CD14-positive monocyte (primary cell): Measurements from ENCODE around the gene LUZP4. TPM values are rescaled to one million over a fixed set of nuclear protein-coding genes. Genes with fewer than 3 reads are reported as not detected.

Source experiments
- DNase-seq, 3 donors: peaks; one replicate each; pipeline ENCODE4 v3.0.0-alpha.2; 2011 to 2022
- H2AFZ ChIP-seq: 2 replicates; pipeline ENCODE4 v1.6.0; 2012; ENCODE audit warnings: mild to moderate bottlenecking, low read depth, low read length, inconsistent platforms; ENCODE audit not compliant: insufficient read depth, poor library complexity, severe bottlenecking
- H3K27ac ChIP-seq, 2 donors: 1 replicate in 1 of 2; 2 replicates in 1 of 2; pipeline ENCODE4 v1.5.1; 2012 to 2013; ENCODE audit warnings: low read length in 2 of 2, control low read depth in 1 of 2, inconsistent platforms in 1 of 2, low read depth in 1 of 2, mild to moderate bottlenecking in 1 of 2
- H3K27me3 ChIP-seq, 2 donors: one replicate each; pipeline versions ENCODE4 v1.6.0 to v1.6.1; 2011 to 2013; ENCODE audit warnings: low read length in 2 of 2; ENCODE audit not compliant: control insufficient read depth in 2 of 2, insufficient read depth in 2 of 2
- H3K36me3 ChIP-seq, 2 donors: replicated peaks in 1 of 2; 1 replicate in 1 of 2; 2 replicates in 1 of 2; pipeline versions ENCODE4 v1.5.1 to v1.6.1; 2012 to 2013; ENCODE audit warnings: low read length in 2 of 2, control low read depth in 1 of 2, inconsistent platforms in 1 of 2, mild to moderate bottlenecking in 1 of 2; ENCODE audit not compliant: insufficient read depth in 2 of 2, control insufficient read depth in 1 of 2
- H3K4me1 ChIP-seq, 2 donors: 1 replicate in 1 of 2; 2 replicates in 1 of 2; pipeline versions ENCODE4 v1.5.1 to v1.6.1; 2012 to 2013; ENCODE audit warnings: low read length in 2 of 2, control low read depth in 1 of 2, inconsistent platforms in 1 of 2, mild to moderate bottlenecking in 1 of 2, moderate library complexity in 1 of 2; ENCODE audit not compliant: insufficient read depth in 2 of 2, control insufficient read depth in 1 of 2
- H3K4me2 ChIP-seq: replicated peaks from 2 replicates; pipeline ENCODE3; 2012; ENCODE audit warnings: low read length, moderate library complexity, mild to moderate bottlenecking; ENCODE audit not compliant: poor library complexity, severe bottlenecking; ENCODE audit errors: extremely low read depth
- H3K4me3 ChIP-seq, 3 experiments: fragments of 200-600 bp in 1 of 3; sonication (generic) in 1 of 3; replicated peaks in 1 of 3; 1 replicate in 2 of 3; 2 replicates in 1 of 3; pipeline ENCODE4 v1.5.1; 2011 to 2013; ENCODE audit warnings: low read length in 3 of 3, mild to moderate bottlenecking in 3 of 3, control low read depth in 2 of 3, low read depth in 2 of 3, inconsistent platforms in 1 of 3, moderate library complexity in 1 of 3
- H3K79me2 ChIP-seq: 2 replicates; pipeline ENCODE4 v1.6.0; 2012; ENCODE audit warnings: mild to moderate bottlenecking, control low read depth, inconsistent platforms, low read length, moderate library complexity; ENCODE audit not compliant: insufficient read depth
- H3K9ac ChIP-seq: 2 replicates; pipeline ENCODE4 v1.6.0; 2017; ENCODE audit warnings: low read length, mild to moderate bottlenecking; ENCODE audit not compliant: insufficient read depth, poor library complexity, severe bottlenecking
- H3K9me3 ChIP-seq, 2 donors: replicated peaks in 1 of 2; 1 replicate in 1 of 2; 2 replicates in 1 of 2; pipeline versions ENCODE4 v1.5.1 to v1.6.1; 2012 to 2013; ENCODE audit warnings: low read length in 2 of 2, control low read depth in 1 of 2; ENCODE audit not compliant: control insufficient read depth in 1 of 2, insufficient read depth in 1 of 2
- H4K20me1 ChIP-seq: 2 replicates; pipeline ENCODE4 v1.6.0; 2012; ENCODE audit warnings: mild to moderate bottlenecking, low read length, control low read depth, moderate library complexity; ENCODE audit not compliant: insufficient read depth
- H3K27ac Mint-ChIP-seq, 7 donors: one replicate each; pipeline ENCODE4 v1.8.0; 2020; ENCODE audit warnings: mild to moderate bottlenecking in 7 of 7, mixed read lengths in 7 of 7, moderate library complexity in 6 of 7, inconsistent platforms in 2 of 7
- H3K27me3 Mint-ChIP-seq, 3 donors: one replicate each; pipeline ENCODE4 v1.8.0; 2021 to 2022; ENCODE audit warnings: low read depth in 3 of 3, mild to moderate bottlenecking in 3 of 3, mixed read lengths in 3 of 3, moderate library complexity in 3 of 3, inconsistent platforms in 1 of 3
- H3K36me3 Mint-ChIP-seq, 2 donors: one replicate each; pipeline ENCODE4 v1.8.0; 2020; ENCODE audit warnings: mixed read lengths in 2 of 2, inconsistent platforms in 1 of 2, mild to moderate bottlenecking in 1 of 2
- H3K4me1 Mint-ChIP-seq: one replicate; pipeline ENCODE4 v1.8.0; 2020; ENCODE audit warnings: mild to moderate bottlenecking, mixed read lengths
- H3K4me3 Mint-ChIP-seq, 2 donors: one replicate each; pipeline ENCODE4 v1.8.0; 2020; ENCODE audit warnings: mild to moderate bottlenecking in 2 of 2, mixed read lengths in 2 of 2, moderate library complexity in 1 of 2
- H3K9me3 Mint-ChIP-seq, 7 donors: one replicate each; pipeline ENCODE4 v1.8.0; 2020 to 2022; ENCODE audit warnings: mixed read lengths in 7 of 7, mild to moderate bottlenecking in 6 of 7, moderate library complexity in 6 of 7, inconsistent platforms in 2 of 7
- WGBS: methylation state at CpG from one replicate; pipeline ENCODE4 v1.1.5; 2013; ENCODE audit warnings: missing lambda C conversion rate; ENCODE audit not compliant: insufficient coverage; 5-methylcytosine and 5-hydroxymethylcytosine counted together
- intact Hi-C, 2 donors: fragments of 100-400 bp; cut with micrococcal nuclease; formaldehyde crosslinking; loops; one replicate each; pipeline versions ENCODE4 v1.15.0 to v1.15.1; 2023
- polyA plus RNA-seq, 3 donors: library from polyadenylated mRNA; depleted of rRNA in 1 of 3; unstranded in 2 of 3; stranded (reverse) in 1 of 3; fragments of 300-500 nt in 2 of 3; fragments of >200 nt in 1 of 3; fragmentation: Illumina TruSeq in 2 of 3; gene quantifications; 1 replicate in 2 of 3; 2 replicates in 1 of 3; pipeline ENCODE4 v1.2.3, GENCODE V29; 2012 to 2021
- TF ChIP-seq, protein P1 (sequence below): fragments of 200-600 bp; IDR thresholded peaks from one replicate; pipeline ENCODE4 v1.8.0; 2022; ENCODE audit warnings: antibody characterized with exemption, mild to moderate bottlenecking

The LUZP4 gene
- polyA plus RNA-seq, 3 donors: not detected

DNA sequence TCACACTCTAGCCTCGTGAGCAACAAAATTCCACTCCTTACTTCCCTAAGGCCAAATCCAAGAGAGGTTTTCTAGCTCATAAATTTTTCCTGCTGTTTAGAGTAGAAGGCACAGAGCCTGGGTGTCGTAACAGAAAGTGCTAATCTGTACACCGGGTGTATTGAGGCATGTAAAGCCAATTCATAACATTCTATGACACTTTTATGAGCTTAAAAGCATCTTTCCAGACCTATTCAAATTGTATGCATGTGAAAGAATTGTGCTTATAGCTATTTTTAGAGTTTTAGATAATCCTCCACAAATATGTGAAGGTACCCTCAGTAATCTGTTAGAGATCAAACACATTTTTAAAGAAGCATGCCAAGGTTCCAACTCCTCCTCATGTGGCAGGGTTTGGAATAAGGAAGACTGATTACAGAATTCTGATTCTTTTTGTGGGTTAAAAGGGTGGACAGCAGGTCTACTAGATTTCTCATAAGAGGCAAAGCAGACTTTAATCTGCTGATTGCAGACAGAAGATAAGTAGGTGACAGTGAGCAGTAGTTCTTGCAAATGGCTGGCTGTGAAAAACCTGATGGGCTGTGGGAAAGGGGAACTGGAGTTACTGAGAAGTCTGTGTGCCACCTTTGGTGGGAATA is 30.2 kb upstream of the LUZP4 start:
- Mint-ChIP-seq H3K4me3 (peak overlapping the region in 1 of 2 donors; percentile 57), H3K27ac (no peak overlapping the region), H3K4me1 (no peaks in the 10 kb centered on the region), H3K9me3 (peaks cover 0 to 1% (median 0%) of the 10 kb centered on the region in 7 donors), H3K36me3 (no peaks in the 10 kb centered on the region), H3K27me3 (peaks cover 0 to 2% (median 1%) of the 10 kb centered on the region in 3 donors)
- intact Hi-C loops: no loop called here
- Histone ChIP-seq H2AFZ (no peak overlapping the region), H3K27me3 (no peaks in the 10 kb centered on the region), H4K20me1 (no peaks in the 10 kb centered on the region), H3K9ac (no peak overlapping the region), H3K27ac (no peak overlapping the region), H3K4me2 (no peak overlapping the region), H3K79me2 (no peaks in the 10 kb centered on the region), H3K4me1 (no peaks in the 10 kb centered on the region), H3K4me3 (no peak overlapping the region), H3K36me3 (no peaks in the 10 kb centered on the region), H3K9me3 (no peaks in the 10 kb centered on the region)
- TF ChIP-seq, protein P1, sequence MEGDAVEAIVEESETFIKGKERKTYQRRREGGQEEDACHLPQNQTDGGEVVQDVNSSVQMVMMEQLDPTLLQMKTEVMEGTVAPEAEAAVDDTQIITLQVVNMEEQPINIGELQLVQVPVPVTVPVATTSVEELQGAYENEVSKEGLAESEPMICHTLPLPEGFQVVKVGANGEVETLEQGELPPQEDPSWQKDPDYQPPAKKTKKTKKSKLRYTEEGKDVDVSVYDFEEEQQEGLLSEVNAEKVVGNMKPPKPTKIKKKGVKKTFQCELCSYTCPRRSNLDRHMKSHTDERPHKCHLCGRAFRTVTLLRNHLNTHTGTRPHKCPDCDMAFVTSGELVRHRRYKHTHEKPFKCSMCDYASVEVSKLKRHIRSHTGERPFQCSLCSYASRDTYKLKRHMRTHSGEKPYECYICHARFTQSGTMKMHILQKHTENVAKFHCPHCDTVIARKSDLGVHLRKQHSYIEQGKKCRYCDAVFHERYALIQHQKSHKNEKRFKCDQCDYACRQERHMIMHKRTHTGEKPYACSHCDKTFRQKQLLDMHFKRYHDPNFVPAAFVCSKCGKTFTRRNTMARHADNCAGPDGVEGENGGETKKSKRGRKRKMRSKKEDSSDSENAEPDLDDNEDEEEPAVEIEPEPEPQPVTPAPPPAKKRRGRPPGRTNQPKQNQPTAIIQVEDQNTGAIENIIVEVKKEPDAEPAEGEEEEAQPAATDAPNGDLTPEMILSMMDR: no peak
- DNase-seq: no peak
- WGBS: no CpG with 5 or more reads among the region's 3 CpGs

DNA sequence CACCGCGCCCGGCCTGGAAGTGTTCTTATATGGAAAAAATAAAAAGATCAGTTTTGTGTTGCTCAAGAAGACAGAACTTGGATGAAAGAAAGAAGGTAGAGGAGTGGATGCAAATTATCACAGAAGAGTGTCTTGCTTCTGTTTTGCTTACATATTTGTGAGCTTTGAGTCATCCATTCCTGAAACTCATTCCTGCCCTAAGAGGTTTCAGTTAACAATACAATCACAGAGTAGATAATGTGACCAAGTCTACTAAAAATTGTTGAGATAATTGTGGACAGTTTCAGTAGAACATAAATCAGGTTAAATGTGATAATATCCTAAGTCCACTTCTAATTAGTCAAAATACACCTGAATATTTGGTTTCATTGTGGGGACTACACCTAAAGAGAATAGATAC is 29.2 kb upstream of the LUZP4 start:
- Histone ChIP-seq H3K4me3 (no peak overlapping the region), H4K20me1 (no peaks in the 10 kb centered on the region), H3K27ac (no peak overlapping the region), H3K79me2 (no peaks in the 10 kb centered on the region), H2AFZ (no peak overlapping the region), H3K4me1 (no peaks in the 10 kb centered on the region), H3K9me3 (no peaks in the 10 kb centered on the region), H3K4me2 (no peak overlapping the region), H3K36me3 (no peaks in the 10 kb centered on the region), H3K27me3 (no peaks in the 10 kb centered on the region), H3K9ac (no peak overlapping the region)
- TF ChIP-seq, protein P1: no peak
- intact Hi-C loops: no loop called here
- peaks cover 0 to 2% (median 1%) of the 10 kb centered on the region in 3 donors for H3K27me3 Mint-ChIP-seq
- WGBS: no CpG with 5 or more reads among the region's 3 CpGs
- H3K27ac Mint-ChIP-seq: no peak overlapping the region
- no peaks in the 10 kb centered on the region for H3K4me1 Mint-ChIP-seq
- peaks cover 0 to 1% (median 0%) of the 10 kb centered on the region in 7 donors for H3K9me3 Mint-ChIP-seq
- H3K4me3 Mint-ChIP-seq: no peak overlapping the region
- no peaks in the 10 kb centered on the region for H3K36me3 Mint-ChIP-seq
- DNase-seq: no peak
